Measurements from ENCODE around the gene AIPL1.

The AIPL1 gene

GRCh38 chr17:6387858-6388257 is 47.1 kb downstream of the AIPL1 start:
- H3K36me3 ChIP-seq (ENCODE audit: insufficient read depth, insufficient read length, low read length) = no peaks in the 10 kb centered on the region
- no peak for DNase-seq (ENCODE audit: low read depth, low spot score)
- no peaks in the 10 kb centered on the region for H3K9me3 ChIP-seq (ENCODE audit: insufficient read depth, low read length)
- no peaks in the 10 kb centered on the region for H3K4me1 ChIP-seq (ENCODE audit: insufficient read depth, insufficient read length)
- TF ChIP-seq SUZ12 (IDR thresholded peaks at IDR 0.05; ENCODE audit: extremely low read depth, insufficient read depth, insufficient read length) (no peak), ZNF274 (IDR thresholded peaks at IDR 0.05; ENCODE audit: low read depth, low read length) (no peak)
- no peaks in the 10 kb centered on the region for H3K27me3 ChIP-seq (ENCODE audit: insufficient read depth, insufficient read length)
- no peak overlapping the region for H3K4me3 ChIP-seq (ENCODE audit: insufficient read length, low read depth)
- H3K9ac ChIP-seq (ENCODE audit: insufficient read length, low read depth) = no peak overlapping the region

DNA sequence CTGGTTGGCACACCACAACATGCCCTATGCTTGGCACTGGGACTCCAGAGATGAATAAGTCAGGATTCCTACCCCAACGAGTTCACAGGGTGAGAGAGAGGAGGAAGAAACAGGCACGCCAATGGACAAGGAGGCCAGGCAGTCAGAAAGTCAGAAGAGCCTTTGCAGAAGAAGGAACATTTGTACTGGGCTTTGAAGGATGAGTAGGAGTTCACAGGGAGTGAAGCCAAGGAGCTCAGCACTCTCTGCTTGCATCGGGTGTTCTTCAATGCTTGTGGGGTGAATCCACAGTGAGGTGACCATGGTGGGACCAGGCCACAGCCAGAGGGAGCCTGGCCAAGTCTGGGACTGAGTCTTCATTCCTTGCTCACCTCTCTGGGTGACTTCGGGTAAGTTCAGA is 47.5 kb downstream of the AIPL1 start:
- H3K4me3 ChIP-seq (ENCODE audit: insufficient read length, low read depth) = no peak overlapping the region
- H3K9ac ChIP-seq (ENCODE audit: insufficient read length, low read depth) = no peak overlapping the region
- H3K9me3 ChIP-seq (ENCODE audit: insufficient read depth, low read length) = no peaks in the 10 kb centered on the region
- H3K27me3 ChIP-seq (ENCODE audit: insufficient read depth, insufficient read length) = no peaks in the 10 kb centered on the region
- TF ChIP-seq SUZ12 (IDR thresholded peaks at IDR 0.05; ENCODE audit: extremely low read depth, insufficient read depth, insufficient read length) (no peak), YY1 (IDR thresholded peaks at IDR 0.05; ENCODE audit: insufficient read depth, insufficient read length) (no peak), ZNF274 (IDR thresholded peaks at IDR 0.05; ENCODE audit: low read depth, low read length) (no peak)
- no peaks in the 10 kb centered on the region for H3K36me3 ChIP-seq (ENCODE audit: insufficient read depth, insufficient read length, low read length)
- DNase-seq (ENCODE audit: low read depth, low spot score) = no peak
- no peaks in the 10 kb centered on the region for H3K4me1 ChIP-seq (ENCODE audit: insufficient read depth, insufficient read length)

DNA sequence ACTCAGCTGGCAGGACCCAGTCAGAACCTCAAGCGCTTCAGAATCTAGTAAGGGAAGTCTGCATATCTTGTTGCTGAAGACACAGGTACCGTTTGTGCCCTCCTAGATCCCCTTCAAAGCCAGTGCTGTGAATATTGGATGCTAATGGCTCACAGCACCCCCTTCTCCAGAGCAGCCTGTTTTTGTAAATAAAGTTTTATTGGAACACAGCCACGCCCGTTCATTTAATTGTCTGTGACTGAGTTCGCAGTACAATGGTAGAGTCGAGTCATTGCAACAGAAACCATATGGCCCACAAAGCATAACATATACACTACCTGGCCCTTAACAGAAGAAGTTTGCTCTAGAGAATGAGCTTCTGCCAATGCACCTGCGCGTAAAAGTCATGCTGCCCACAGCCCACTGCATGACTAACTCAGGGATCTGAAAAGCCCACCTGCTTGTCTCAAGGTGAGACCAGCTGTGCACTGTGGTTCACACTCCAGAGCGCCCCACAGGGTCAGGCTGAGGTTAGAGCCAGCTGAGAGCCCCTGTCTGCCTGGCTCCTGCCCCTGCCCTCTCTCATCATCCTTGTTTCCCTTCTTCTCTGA is 48.8 kb downstream of the AIPL1 start:
- Histone ChIP-seq H3K36me3 (ENCODE audit: insufficient read depth, insufficient read length, low read length) (no peaks in the 10 kb centered on the region), H3K4me1 (ENCODE audit: insufficient read depth, insufficient read length) (no peaks in the 10 kb centered on the region), H3K27me3 (ENCODE audit: insufficient read depth, insufficient read length) (no peaks in the 10 kb centered on the region), H3K9ac (ENCODE audit: insufficient read length, low read depth) (no peak overlapping the region), H3K4me3 (ENCODE audit: insufficient read length, low read depth) (no peak overlapping the region), H3K9me3 (ENCODE audit: insufficient read depth, low read length) (no peaks in the 10 kb centered on the region)
- TF ChIP-seq ZNF274 (IDR thresholded peaks at IDR 0.05; ENCODE audit: low read depth, low read length) (no peak), SUZ12 (IDR thresholded peaks at IDR 0.05; ENCODE audit: extremely low read depth, insufficient read depth, insufficient read length) (no peak), YY1 (IDR thresholded peaks at IDR 0.05; ENCODE audit: insufficient read depth, insufficient read length) (no peak)
- DNase-seq (ENCODE audit: low read depth, low spot score) = no peak

GRCh38 chr17:6384481-6384880 is 50.4 kb downstream of the AIPL1 start:
- H3K9ac ChIP-seq (ENCODE audit: insufficient read length, low read depth) = no peak overlapping the region
- H3K4me1 ChIP-seq (ENCODE audit: insufficient read depth, insufficient read length) = no peaks in the 10 kb centered on the region
- H3K36me3 ChIP-seq (ENCODE audit: insufficient read depth, insufficient read length, low read length) = no peaks in the 10 kb centered on the region
- H3K9me3 ChIP-seq (ENCODE audit: insufficient read depth, low read length) = no peaks in the 10 kb centered on the region
- no peak for DNase-seq (ENCODE audit: low read depth, low spot score)
- TF ChIP-seq ZNF274 (IDR thresholded peaks at IDR 0.05; ENCODE audit: low read depth, low read length) (no peak), SUZ12 (IDR thresholded peaks at IDR 0.05; ENCODE audit: extremely low read depth, insufficient read depth, insufficient read length) (no peak), YY1 (IDR thresholded peaks at IDR 0.05; ENCODE audit: insufficient read depth, insufficient read length) (no peak)
- H3K27me3 ChIP-seq (ENCODE audit: insufficient read depth, insufficient read length) = no peaks in the 10 kb centered on the region
- H3K4me3 ChIP-seq (ENCODE audit: insufficient read length, low read depth) = no peak overlapping the region

DNA sequence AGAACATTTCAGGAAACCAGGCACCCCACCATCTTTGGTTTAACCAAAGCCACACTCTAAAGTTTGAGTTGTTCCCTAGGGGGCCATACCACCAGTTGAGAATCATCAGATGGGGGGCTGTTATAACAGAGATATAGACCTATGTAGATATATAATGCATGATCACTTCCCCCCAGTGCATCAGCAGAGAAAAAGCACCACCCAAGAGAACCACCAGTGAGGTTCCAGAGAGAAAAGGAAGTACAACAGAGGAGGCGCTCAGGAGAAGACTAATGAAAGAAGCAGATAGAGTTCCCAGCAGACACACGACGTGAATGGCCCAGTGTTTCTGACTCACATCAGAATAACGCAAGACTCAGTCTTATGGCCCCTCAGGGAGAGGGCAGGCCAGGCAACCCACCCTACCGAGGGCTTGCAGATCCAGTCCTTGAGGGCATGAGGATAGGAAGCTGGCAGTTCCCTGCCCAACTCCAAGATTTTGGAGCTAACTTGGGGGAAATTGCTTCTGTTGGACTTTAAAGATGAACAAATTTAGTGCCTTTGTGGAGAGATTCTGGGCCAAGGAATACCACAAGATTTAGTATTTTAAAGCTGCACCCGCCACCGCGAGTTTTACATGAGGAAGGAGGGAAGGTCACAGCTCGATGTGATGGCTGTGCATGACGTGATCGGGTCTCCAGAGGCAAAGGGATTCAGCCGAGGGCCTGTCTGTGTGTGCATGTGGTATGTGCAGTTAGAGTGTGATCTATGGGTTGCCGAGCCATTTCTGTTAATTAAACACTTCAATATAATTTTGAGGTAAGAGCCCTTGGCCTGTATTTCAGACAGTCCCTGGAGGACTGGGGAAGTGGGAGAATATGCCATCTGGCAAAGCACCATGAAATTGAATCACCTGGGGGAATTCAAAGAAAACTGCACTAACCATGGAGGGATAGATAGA is 53.1 kb downstream of the AIPL1 start:
- TF ChIP-seq SUZ12 (IDR thresholded peaks at IDR 0.05; ENCODE audit: extremely low read depth, insufficient read depth, insufficient read length) (no peak), ZNF274 (IDR thresholded peaks at IDR 0.05; ENCODE audit: low read depth, low read length) (no peak), YY1 (IDR thresholded peaks at IDR 0.05; ENCODE audit: insufficient read depth, insufficient read length) (no peak)
- H3K36me3 ChIP-seq (ENCODE audit: insufficient read depth, insufficient read length, low read length) = no peaks in the 10 kb centered on the region
- H3K4me3 ChIP-seq (ENCODE audit: insufficient read length, low read depth) = no peak overlapping the region
- H3K9ac ChIP-seq (ENCODE audit: insufficient read length, low read depth) = no peak overlapping the region
- H3K27me3 ChIP-seq (ENCODE audit: insufficient read depth, insufficient read length) = no peaks in the 10 kb centered on the region
- DNase-seq (ENCODE audit: low read depth, low spot score) = no peak
- H3K9me3 ChIP-seq (ENCODE audit: insufficient read depth, low read length) = no peaks in the 10 kb centered on the region
- no peaks in the 10 kb centered on the region for H3K4me1 ChIP-seq (ENCODE audit: insufficient read depth, insufficient read length)

DNA sequence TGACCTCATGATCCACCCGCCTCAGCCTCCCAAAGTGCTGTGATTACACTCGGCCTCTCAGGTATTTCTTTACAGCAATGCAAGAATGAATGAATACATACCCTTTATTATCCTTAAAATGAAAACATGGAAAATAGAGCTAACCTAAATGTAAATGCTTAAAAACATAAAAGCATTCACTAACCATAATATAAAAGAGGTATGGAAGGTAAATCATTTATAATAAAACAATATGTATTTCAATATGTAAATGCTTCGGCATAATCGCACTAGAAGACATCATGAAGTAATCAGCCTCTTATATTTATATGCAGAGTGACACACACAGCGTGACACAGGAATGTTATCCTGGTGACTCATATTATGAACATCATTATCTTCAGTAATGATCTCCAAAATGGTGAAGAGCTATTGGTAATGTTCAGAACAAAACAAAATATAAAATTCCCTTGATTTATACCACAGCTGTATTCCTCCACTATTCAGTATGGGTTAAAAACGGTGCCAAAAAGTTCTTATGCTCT is 53.9 kb downstream of the AIPL1 start:
- no peak for TF ChIP-seq YY1 (IDR thresholded peaks at IDR 0.05; ENCODE audit: insufficient read depth, insufficient read length)
- no peak for TF ChIP-seq SUZ12 (IDR thresholded peaks at IDR 0.05; ENCODE audit: extremely low read depth, insufficient read depth, insufficient read length)
- TF ChIP-seq ZNF274 (IDR thresholded peaks at IDR 0.05; ENCODE audit: low read depth, low read length) = no peak
- Histone ChIP-seq H3K27me3 (ENCODE audit: insufficient read depth, insufficient read length) (no peaks in the 10 kb centered on the region), H3K9me3 (ENCODE audit: insufficient read depth, low read length) (no peaks in the 10 kb centered on the region), H3K36me3 (ENCODE audit: insufficient read depth, insufficient read length, low read length) (no peaks in the 10 kb centered on the region), H3K4me1 (ENCODE audit: insufficient read depth, insufficient read length) (no peaks in the 10 kb centered on the region), H3K9ac (ENCODE audit: insufficient read length, low read depth) (no peak overlapping the region), H3K4me3 (ENCODE audit: insufficient read length, low read depth) (no peak overlapping the region)
- no peak for DNase-seq (ENCODE audit: low read depth, low spot score)

- Histone ChIP-seq H3K27me3 (ENCODE audit: insufficient read depth, insufficient read length) (no peaks in the 10 kb centered on the region), H3K4me1 (ENCODE audit: insufficient read depth, insufficient read length) (peaks cover 5% of the 10 kb centered on the region), H3K9me3 (ENCODE audit: insufficient read depth, low read length) (no peaks in the 10 kb centered on the region), H3K4me3 (ENCODE audit: insufficient read length, low read depth) (no peak overlapping the region), H3K36me3 (ENCODE audit: insufficient read depth, insufficient read length, low read length) (no peaks in the 10 kb centered on the region), H3K9ac (ENCODE audit: insufficient read length, low read depth) (no peak overlapping the region)
- no peak for DNase-seq (ENCODE audit: low read depth, low spot score)
- TF ChIP-seq YY1 (IDR thresholded peaks at IDR 0.05; ENCODE audit: insufficient read depth, insufficient read length) = no peak
- no peak for TF ChIP-seq SUZ12 (IDR thresholded peaks at IDR 0.05; ENCODE audit: extremely low read depth, insufficient read depth, insufficient read length)
- TF ChIP-seq ZNF274 (IDR thresholded peaks at IDR 0.05; ENCODE audit: low read depth, low read length) = no peak
These were observed 57.0 kb downstream of the AIPL1 start for GRCh38 chr17:6377906-6378305.
